Esophagus squamous epithelium (tissue), 5 donors: ENCODE data around the gene HDHD2. TPM values are rescaled to one million over a fixed set of nuclear protein-coding genes. Genes with fewer than 3 reads are reported as not detected.

Experiments used
- DNase-seq: peaks from one replicate; lab custom pipeline; 2025; lab: John Stamatoyannopoulos, UW
- H3K27ac ChIP-seq, 4 donors: fragments of 200-600 bp; sonication (generic); one replicate each; pipeline ENCODE4 v1.5.1; 2016 to 2019; ENCODE audit warnings: mild to moderate bottlenecking in 1 of 4
- H3K27me3 ChIP-seq, 4 donors: fragments of 200-600 bp; sonication (generic); 1 replicate in 3 of 4; 2 replicates in 1 of 4; pipeline versions ENCODE4 v1.5.1 to v1.6.0; 2017 to 2021; ENCODE audit warnings: antibody characterized with exemption in 1 of 4
- H3K36me3 ChIP-seq, 3 donors: fragments of 200-600 bp; sonication (generic); one replicate each; pipeline ENCODE4 v1.5.1; 2016 to 2019
- H3K4me1 ChIP-seq, 3 donors: fragments of 200-600 bp; sonication (generic); one replicate each; pipeline ENCODE4 v1.5.1; 2017 to 2019
- H3K4me3 ChIP-seq, 4 donors: fragments of 200-600 bp; sonication (generic); 1 replicate in 3 of 4; 2 replicates in 1 of 4; pipeline ENCODE4 v1.5.1; 2016 to 2019; ENCODE audit warnings: mild to moderate bottlenecking in 2 of 4, moderate library complexity in 1 of 4
- H3K9me3 ChIP-seq, 3 donors: fragments of 200-600 bp; sonication (generic); one replicate each; pipeline ENCODE4 v1.5.1; 2016 to 2019
- CTCF ChIP-seq, 6 experiments: fragments of 450-650 bp in 4 of 6; fragments of 200-600 bp in 2 of 6; sonication (generic) in 2 of 6; IDR thresholded peaks; one replicate each; pipeline ENCODE4 v1.5.1; 2016 to 2019; ENCODE audit warnings: antibody characterized with exemption in 6 of 6, mild to moderate bottlenecking in 4 of 6, moderate library complexity in 4 of 6
- POLR2A ChIP-seq, 4 donors: fragments of 450-650 bp; IDR thresholded peaks; one replicate each; pipeline ENCODE4 v1.6.1; 2017; ENCODE audit warnings: antibody characterized with exemption in 4 of 4, mild to moderate bottlenecking in 4 of 4, moderate library complexity in 3 of 4
- WGBS, 2 donors: methylation state at CpG; one replicate each; pipeline ENCODE4 v1.1.5; 2018; 5-methylcytosine and 5-hydroxymethylcytosine counted together
- intact Hi-C: fragments of 100-400 bp; cut with DNase I; formaldehyde crosslinking; loops from one replicate; pipeline ENCODE4 v1.15.0; 2022
- total RNA-seq, 4 donors: library from RNA; depleted of rRNA; stranded (reverse); fragments of >200 nt; gene quantifications; one replicate each; pipeline ENCODE4 v1.1.0, GENCODE V29; 2016
- donor health status: DM: yes; HTN: yes; CAD: no.

Gene HDHD2
- total RNA-seq, 4 donors from 2014 or later = 14.9 to 22.9 (median 18.8) TPM

GRCh38 chr18:47120428-47120827 lies 29.9 kb downstream of the HDHD2 start:
- no peak overlapping the region for H3K27ac ChIP-seq
- H3K4me3 ChIP-seq = no peak overlapping the region
- intact Hi-C loops = no loop called here
- H3K9me3 ChIP-seq = no peaks in the 10 kb centered on the region
- WGBS, 2 donors = 64 to 89% methylated on average over 4 of the region's 4 CpGs
- no peak for DNase-seq
- peaks cover 0 to 75% (median 0%) of the 10 kb centered on the region in 3 donors for H3K36me3 ChIP-seq
- H3K4me1 ChIP-seq = no peaks in the 10 kb centered on the region
- no peaks in the 10 kb centered on the region for H3K27me3 ChIP-seq
- TF ChIP-seq CTCF (IDR thresholded peaks at IDR 0.05) = no peak
- no peak for TF ChIP-seq POLR2A (IDR thresholded peaks at IDR 0.05)

GRCh38 chr18:47118981-47119380 lies 31.3 kb downstream of the HDHD2 start:
- Histone ChIP-seq H3K27me3 (no peaks in the 10 kb centered on the region), H3K36me3 (peaks cover 0 to 87% (median 3%) of the 10 kb centered on the region in 3 donors), H3K9me3 (no peaks in the 10 kb centered on the region), H3K4me3 (no peak overlapping the region), H3K27ac (no peak overlapping the region), H3K4me1 (no peaks in the 10 kb centered on the region)
- intact Hi-C loops = no loop called here
- no peak for DNase-seq
- WGBS, 2 donors = 68 to 92% methylated on average over 2 of the region's 2 CpGs
- TF ChIP-seq CTCF (IDR thresholded peaks at IDR 0.05) (no peak), POLR2A (IDR thresholded peaks at IDR 0.05) (no peak)

- Histone ChIP-seq H3K9me3 (no peaks in the 10 kb centered on the region), H3K27me3 (no peaks in the 10 kb centered on the region), H3K4me1 (no peaks in the 10 kb centered on the region), H3K36me3 (peaks cover 6 to 98% (median 7%) of the 10 kb centered on the region in 3 donors), H3K27ac (no peak overlapping the region), H3K4me3 (no peak overlapping the region)
- TF ChIP-seq POLR2A (IDR thresholded peaks at IDR 0.05) (no peak), CTCF (IDR thresholded peaks at IDR 0.05) (no peak)
- no peak for DNase-seq
- 76 to 83% methylated on average over 2 of the region's 2 CpGs for WGBS, 2 donors
- intact Hi-C loops = no loop called here
Measured at GRCh38 chr18:47115205-47115604, 35.1 kb downstream of the HDHD2 start.

- H3K4me1 ChIP-seq = no peaks in the 10 kb centered on the region
- peaks cover 6 to 98% (median 7%) of the 10 kb centered on the region in 3 donors for H3K36me3 ChIP-seq
- H3K9me3 ChIP-seq = no peaks in the 10 kb centered on the region
- TF ChIP-seq CTCF (IDR thresholded peaks at IDR 0.05) (no peak), POLR2A (IDR thresholded peaks at IDR 0.05) (no peak)
- no peak overlapping the region for H3K4me3 ChIP-seq
- intact Hi-C loops = no loop called here
- H3K27me3 ChIP-seq = no peaks in the 10 kb centered on the region
- no peak for DNase-seq
- 92 to 100% methylated on average over 2 of the region's 2 CpGs for WGBS, 2 donors
- H3K27ac ChIP-seq = no peak overlapping the region
Measured at GRCh38 chr18:47113796-47114540, 36.3 kb downstream of the HDHD2 start.

- no peak for TF ChIP-seq CTCF (IDR thresholded peaks at IDR 0.05)
- no peak for TF ChIP-seq POLR2A (IDR thresholded peaks at IDR 0.05)
- Histone ChIP-seq H3K4me1 (no peaks in the 10 kb centered on the region), H3K27me3 (no peaks in the 10 kb centered on the region), H3K4me3 (no peak overlapping the region), H3K27ac (no peak overlapping the region), H3K9me3 (no peaks in the 10 kb centered on the region), H3K36me3 (peaks cover 6 to 99% (median 7%) of the 10 kb centered on the region in 3 donors)
- DNase-seq = no peak
- WGBS, 2 donors = 75 to 84% methylated on average over 5 to 6 of the region's 6 CpGs
- intact Hi-C loops = no loop called here
Measured at GRCh38 chr18:47110492-47111274, 39.6 kb downstream of the HDHD2 start.
